ENCODE results near the gene MRO.

DNA sequence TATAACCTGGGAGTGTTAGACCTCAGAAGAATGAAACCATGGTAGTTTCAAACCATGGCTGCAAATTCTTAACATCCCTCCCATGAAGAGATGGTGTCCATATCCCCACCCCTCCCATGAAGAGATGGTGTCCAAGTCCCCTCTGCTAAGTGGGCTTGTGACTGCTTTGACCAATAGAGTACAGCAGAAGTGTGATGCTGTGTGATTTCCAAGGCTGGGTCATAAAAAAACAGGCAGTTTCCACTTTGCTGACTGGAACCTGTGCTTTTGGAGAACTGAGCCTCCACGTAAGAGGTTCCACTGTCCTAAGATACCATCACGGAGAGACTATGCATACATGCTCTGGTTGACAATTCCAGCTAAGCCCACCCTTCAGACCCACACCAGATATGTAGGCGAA lies 65.5 kb downstream of the MRO start:
- no peak for TF ChIP-seq MAZ (IDR thresholded peaks at IDR 0.05; ENCODE audit: borderline replicate concordance, low read depth, low read length)
- TF ChIP-seq, protein P1, sequence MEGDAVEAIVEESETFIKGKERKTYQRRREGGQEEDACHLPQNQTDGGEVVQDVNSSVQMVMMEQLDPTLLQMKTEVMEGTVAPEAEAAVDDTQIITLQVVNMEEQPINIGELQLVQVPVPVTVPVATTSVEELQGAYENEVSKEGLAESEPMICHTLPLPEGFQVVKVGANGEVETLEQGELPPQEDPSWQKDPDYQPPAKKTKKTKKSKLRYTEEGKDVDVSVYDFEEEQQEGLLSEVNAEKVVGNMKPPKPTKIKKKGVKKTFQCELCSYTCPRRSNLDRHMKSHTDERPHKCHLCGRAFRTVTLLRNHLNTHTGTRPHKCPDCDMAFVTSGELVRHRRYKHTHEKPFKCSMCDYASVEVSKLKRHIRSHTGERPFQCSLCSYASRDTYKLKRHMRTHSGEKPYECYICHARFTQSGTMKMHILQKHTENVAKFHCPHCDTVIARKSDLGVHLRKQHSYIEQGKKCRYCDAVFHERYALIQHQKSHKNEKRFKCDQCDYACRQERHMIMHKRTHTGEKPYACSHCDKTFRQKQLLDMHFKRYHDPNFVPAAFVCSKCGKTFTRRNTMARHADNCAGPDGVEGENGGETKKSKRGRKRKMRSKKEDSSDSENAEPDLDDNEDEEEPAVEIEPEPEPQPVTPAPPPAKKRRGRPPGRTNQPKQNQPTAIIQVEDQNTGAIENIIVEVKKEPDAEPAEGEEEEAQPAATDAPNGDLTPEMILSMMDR (IDR thresholded peaks at IDR 0.05), result no peak
- no peak for TF ChIP-seq JUN (IDR thresholded peaks at IDR 0.05)

Measured in A549 (cell line).